Chondrocyte (in vitro differentiated cells): ENCODE measurements around the gene NMU. TPM values are rescaled to one million over a fixed set of nuclear protein-coding genes. Genes with fewer than 3 reads are reported as not detected.

Source experiments
- DNase-seq: peaks from one replicate; pipeline ENCODE4 v3.0.0; 2021; ENCODE audit warnings: mixed read lengths, low spot score
- H3K27ac Mint-ChIP-seq: one replicate; pipeline ENCODE4 v1.8.0; 2021; ENCODE audit warnings: mild to moderate bottlenecking, moderate library complexity, mixed read lengths; ENCODE audit not compliant: unreplicated experiment
- H3K27me3 Mint-ChIP-seq: 2 replicates; pipeline ENCODE4 v1.8.0; 2021; ENCODE audit warnings: low read depth, mixed read lengths
- H3K36me3 Mint-ChIP-seq: 2 replicates; pipeline ENCODE4 v1.8.0; 2021; ENCODE audit warnings: low read depth, mixed read lengths
- H3K4me1 Mint-ChIP-seq: 2 replicates; pipeline ENCODE4 v1.8.0; 2021; ENCODE audit warnings: low read depth, mild to moderate bottlenecking, mixed read lengths
- H3K4me3 Mint-ChIP-seq: one replicate; pipeline ENCODE4 v1.8.0; 2021; ENCODE audit warnings: mild to moderate bottlenecking, moderate library complexity, mixed read lengths; ENCODE audit not compliant: unreplicated experiment
- H3K9me3 Mint-ChIP-seq: 2 replicates; pipeline ENCODE4 v1.8.0; 2021; ENCODE audit warnings: low read depth, mixed read lengths
- CTCF ChIP-seq: fragments of 200-600 bp; sonication (generic); IDR thresholded peaks from 2 replicates; pipeline ENCODE4 v1.5.0; 2021; ENCODE audit warnings: antibody characterized with exemption, mild to moderate bottlenecking, moderate library complexity
- total RNA-seq: library from RNA; stranded (reverse); gene quantifications from 3 replicates; pipeline ENCODE4 v1.2.1, GENCODE V29; 2021

Gene NMU
- total RNA-seq, 1 donor from 2014 or later: 0.80 TPM

- TF ChIP-seq CTCF: no peak
- no peak for DNase-seq
- H3K27me3 Mint-ChIP-seq: peaks cover 4% of the 10 kb centered on the region
Observed at GRCh38 chr4:55615008-55615407, 21.1 kb downstream of the NMU start.

DNA sequence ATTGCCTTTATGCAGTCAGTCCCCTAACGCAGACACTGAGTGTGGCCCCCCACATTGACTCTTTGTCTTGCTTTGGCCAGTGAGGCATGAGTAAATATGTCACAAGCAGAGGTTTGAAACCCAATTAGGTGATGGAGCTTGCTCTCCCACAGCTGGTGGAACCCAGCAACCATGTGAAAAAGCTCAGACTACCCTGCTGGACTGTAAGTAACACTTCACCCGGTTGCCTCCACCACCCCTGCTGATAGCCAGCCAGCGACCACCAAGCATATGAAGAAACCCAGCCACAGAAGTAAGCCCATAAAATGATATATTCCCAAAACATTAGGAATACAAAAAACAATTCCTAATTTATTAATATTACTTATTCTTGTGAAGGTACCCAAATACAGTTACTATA, 22.5 kb downstream of the NMU start:
- Mint-ChIP-seq H3K4me3 (no peak overlapping the region), H3K9me3 (no peaks in the 10 kb centered on the region), H3K36me3 (no peaks in the 10 kb centered on the region), H3K4me1 (no peaks in the 10 kb centered on the region), H3K27ac (no peak overlapping the region), H3K27me3 (peaks cover 4% of the 10 kb centered on the region)
- no peak for TF ChIP-seq CTCF
- no peak for DNase-seq

More at GRCh38 chr4:55615008-55615407, 21.1 kb downstream of the NMU start:
- H3K4me3 Mint-ChIP-seq: no peak overlapping the region
- H3K36me3 Mint-ChIP-seq: no peaks in the 10 kb centered on the region
- no peaks in the 10 kb centered on the region for H3K9me3 Mint-ChIP-seq
- no peak overlapping the region for H3K27ac Mint-ChIP-seq
- H3K4me1 Mint-ChIP-seq: no peaks in the 10 kb centered on the region

DNA sequence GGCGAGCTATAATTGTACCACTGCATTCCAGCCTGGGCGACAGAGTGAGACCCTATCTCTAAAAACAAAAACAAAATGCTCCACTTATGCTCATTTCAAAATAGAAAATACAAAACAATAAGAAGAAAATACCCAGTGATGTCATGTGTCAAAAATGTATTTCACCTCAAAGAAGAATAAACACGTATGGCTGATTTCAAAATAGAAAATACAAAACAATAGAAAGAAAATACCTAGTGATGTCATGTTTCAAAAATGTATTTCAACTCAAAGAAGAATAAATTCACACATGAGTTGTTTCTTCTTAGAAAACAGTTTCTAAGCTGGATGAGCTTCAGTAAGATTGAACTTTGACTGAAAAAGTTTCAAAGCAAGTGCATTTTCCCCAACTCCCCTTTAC, 23.8 kb downstream of the NMU start:
- H3K27me3 Mint-ChIP-seq: peaks cover 4% of the 10 kb centered on the region

DNA sequence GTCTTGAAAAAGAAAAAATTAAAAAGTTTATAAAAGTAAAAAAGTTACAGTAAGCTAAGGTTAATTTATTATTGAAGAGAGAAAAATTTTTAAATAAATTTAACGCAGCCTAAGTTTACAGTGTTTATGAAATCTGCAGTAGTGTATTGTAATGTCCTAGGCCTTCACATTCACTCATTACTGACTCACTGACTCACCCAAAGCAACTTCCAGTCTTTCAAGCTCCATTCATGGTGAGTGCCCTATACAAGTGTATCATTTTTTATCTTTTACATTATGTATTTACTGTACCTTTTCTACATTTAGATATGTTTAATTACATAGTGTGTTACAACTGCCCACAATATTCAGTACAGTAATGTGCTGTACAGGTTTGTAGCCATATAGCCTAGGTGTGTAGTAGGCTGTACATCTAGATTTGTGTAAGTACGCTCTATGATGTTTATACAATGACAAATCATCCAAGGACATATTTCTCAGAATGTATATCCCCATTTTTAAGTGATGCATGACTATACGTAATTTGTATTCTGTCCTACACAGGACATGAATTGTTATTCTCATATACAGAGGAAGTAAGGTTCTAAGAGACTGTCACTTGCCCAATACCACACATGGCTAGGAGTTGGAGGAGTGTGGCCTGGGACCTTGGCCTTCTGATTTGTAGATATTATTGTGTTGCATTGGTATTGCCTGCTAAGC, 24.6 kb downstream of the NMU start:
- Mint-ChIP-seq H3K4me3 (no peak overlapping the region), H3K9me3 (no peaks in the 10 kb centered on the region), H3K27ac (no peak overlapping the region), H3K27me3 (peaks cover 2% of the 10 kb centered on the region), H3K4me1 (no peaks in the 10 kb centered on the region), H3K36me3 (no peaks in the 10 kb centered on the region)
- TF ChIP-seq CTCF: no peak
- no peak for DNase-seq

More for the DNA sequence above, 23.8 kb downstream of the NMU start:
- Mint-ChIP-seq H3K36me3 (no peaks in the 10 kb centered on the region), H3K27ac (no peak overlapping the region), H3K4me3 (no peak overlapping the region), H3K9me3 (no peaks in the 10 kb centered on the region), H3K4me1 (no peaks in the 10 kb centered on the region)
- DNase-seq: no peak
- no peak for TF ChIP-seq CTCF

DNA sequence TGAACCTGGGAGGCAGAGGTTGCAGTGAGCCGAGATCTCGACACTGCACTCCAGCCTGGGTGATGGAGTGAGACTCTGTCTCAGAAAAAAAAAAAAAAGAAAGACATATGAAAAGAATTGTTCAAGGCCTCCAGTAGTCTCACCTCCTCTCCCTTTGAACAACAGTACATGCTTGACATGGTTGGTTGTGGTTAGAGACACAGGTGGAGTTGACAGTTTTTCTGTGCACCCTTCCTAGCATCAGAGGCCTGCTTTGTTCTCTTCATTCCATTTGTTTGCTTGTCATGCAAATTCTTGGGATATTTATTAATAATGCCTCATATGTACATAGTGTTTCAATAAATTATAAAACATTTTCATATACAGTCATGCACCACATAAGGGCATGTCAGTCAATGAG, 25.7 kb downstream of the NMU start:
- Mint-ChIP-seq H3K4me1 (no peaks in the 10 kb centered on the region), H3K36me3 (no peaks in the 10 kb centered on the region)

More for the DNA sequence above, 25.7 kb downstream of the NMU start:
- Mint-ChIP-seq H3K9me3 (no peaks in the 10 kb centered on the region), H3K27me3 (peaks cover 3% of the 10 kb centered on the region), H3K4me3 (no peak overlapping the region), H3K27ac (no peak overlapping the region)
- DNase-seq: no peak
- TF ChIP-seq CTCF: no peak
